K562 (cell line): Measurements from ENCODE around the gene CD9. TPM values are rescaled to one million over a fixed set of nuclear protein-coding genes. Genes with fewer than 3 reads are reported as not detected.

Source experiments
- CTBP1 ChIP-seq: fragments of 450-650 bp; IDR thresholded peaks from 2 replicates; pipeline ENCODE4 v1.6.1; 2016; ENCODE audit warnings: borderline replicate concordance
- ESRRB ChIP-seq: fragments of 250-450 bp; sonication (Bioruptor Pico); IDR thresholded peaks from 2 replicates; pipeline ENCODE4 v1.5.0; 2020; ENCODE audit warnings: mild to moderate bottlenecking, moderate library complexity, borderline replicate concordance
- HDAC3 ChIP-seq: fragments of 450-650 bp; IDR thresholded peaks from 2 replicates; pipeline ENCODE4 v1.6.1; 2018; ENCODE audit warnings: borderline replicate concordance, mild to moderate bottlenecking, moderate library complexity; ENCODE audit not compliant: partially characterized antibody
- HEY1 ChIP-seq: fragments of 250-450 bp; sonication (Bioruptor Pico); IDR thresholded peaks from 2 replicates; pipeline ENCODE4 v1.5.0; 2020; ENCODE audit warnings: mild to moderate bottlenecking, moderate library complexity, borderline replicate concordance
- JUND ChIP-seq, 2 experiments: IDR thresholded peaks; 2 replicates in 1 of 2; 3 replicates in 1 of 2; pipeline ENCODE4 v1.6.1; 2011; ENCODE audit warnings: borderline replicate concordance in 2 of 2, low read depth in 2 of 2, low read length in 2 of 2, improper control_type of control experiment in 1 of 2, missing biosample characterization in 1 of 2, missing genetic modification characterization in 1 of 2, missing genetic modification reagents in 1 of 2
- NCOR1 ChIP-seq: fragments of 450-650 bp; IDR thresholded peaks from 2 replicates; pipeline ENCODE4 v1.6.1; 2016; ENCODE audit warnings: mild to moderate bottlenecking, moderate library complexity
- NFXL1 ChIP-seq: fragments of 450-650 bp; formaldehyde crosslinking; IDR thresholded peaks from 2 replicates; pipeline ENCODE4 v1.4.0; 2021; ENCODE audit warnings: mild to moderate bottlenecking
- PATZ1 ChIP-seq: fragments of 250-450 bp; sonication (Bioruptor Pico); IDR thresholded peaks from 2 replicates; pipeline ENCODE4 v1.5.0; 2020; ENCODE audit warnings: mild to moderate bottlenecking, borderline replicate concordance
- PHF8 ChIP-seq: fragments of 200-600 bp; sonication (generic); IDR thresholded peaks from 2 replicates; pipeline ENCODE4 v1.6.1; 2012; ENCODE audit warnings: mixed run types, mild to moderate bottlenecking, inconsistent platforms, low read length, moderate library complexity, borderline replicate concordance
- RBM25 ChIP-seq: fragments of 200-400 bp; formaldehyde crosslinking; IDR thresholded peaks from 2 replicates; pipeline ENCODE4 v1.6.1; 2018; ENCODE audit warnings: low read length, low read depth, moderate library complexity; ENCODE audit not compliant: severe bottlenecking
- ZNF584 ChIP-seq: fragments of 200-800 bp; sonication (Bioruptor generic); IDR thresholded peaks from 2 replicates; pipeline ENCODE4 v1.6.1; 2016; ENCODE audit warnings: low read depth, mild to moderate bottlenecking, missing genetic modification characterization, missing compliant biosample characterization
- polyA plus RNA-seq, 8 experiments: library from polyadenylated mRNA; depleted of rRNA in 4 of 8; stranded (reverse) in 5 of 8; unstranded in 3 of 8; fragments of >200 nt; fragmentation: Nextera tagmentation in 2 of 8; fragmentation: Illumina TruSeq in 1 of 8; extraction: Ambion mirVana in 2 of 8; extraction: Trizol in 1 of 8; gene quantifications; 2 replicates each; pipeline versions ENCODE4 v1.2.1 to v1.2.3, GENCODE V29; 2011 to 2014; ENCODE audit warnings: inconsistent platforms in 1 of 8, missing spikeins in 1 of 8
- total RNA-seq, 7 experiments: library from RNA; depleted of rRNA in 6 of 7; stranded (reverse); fragments of >200 nt in 6 of 7; fragmentation: Illumina TruSeq in 2 of 7; extraction: Trizol in 2 of 7; gene quantifications; 2 replicates each; pipeline versions ENCODE4 v1.2.1 to v1.2.3, GENCODE V29; 2011 to 2021; ENCODE audit warnings: low replicate concordance in 1 of 7
- TF ChIP-seq, protein P1 (sequence below), 2 experiments: fragments of 200-800 bp in 1 of 2; sonication (Bioruptor generic) in 1 of 2; sonication (generic) in 1 of 2; formaldehyde crosslinking in 1 of 2; IDR thresholded peaks in 1 of 2; conservative IDR thresholded peaks in 1 of 2; 2 replicates each; pipeline versions ENCODE4 v1.5.0 to v1.6.1; 2016 to 2020; ENCODE audit warnings: missing compliant biosample characterization in 1 of 2, missing genetic modification characterization in 1 of 2, missing genetic modification reagents in 1 of 2
- TF ChIP-seq, protein P2 (sequence below), 3 experiments: fragments of 200-800 bp in 1 of 3; sonication (Bioruptor generic) in 1 of 3; sonication (generic) in 1 of 3; formaldehyde crosslinking in 1 of 3; IDR thresholded peaks; 2 replicates each; pipeline versions ENCODE4 v1.6.1 to v1.8.0; 2016 to 2022; ENCODE audit warnings: mild to moderate bottlenecking in 2 of 3, missing compliant biosample characterization in 2 of 3, missing genetic modification characterization in 2 of 3, missing genetic modification reagents in 1 of 3

Gene CD9
- total and polyA plus RNA-seq, 9 of the 15 experiments (the other 6 are each of a cell fraction or from before 2014, with no cell fraction given) = 0.43 to 5.6 (median 0.62) TPM

DNA sequence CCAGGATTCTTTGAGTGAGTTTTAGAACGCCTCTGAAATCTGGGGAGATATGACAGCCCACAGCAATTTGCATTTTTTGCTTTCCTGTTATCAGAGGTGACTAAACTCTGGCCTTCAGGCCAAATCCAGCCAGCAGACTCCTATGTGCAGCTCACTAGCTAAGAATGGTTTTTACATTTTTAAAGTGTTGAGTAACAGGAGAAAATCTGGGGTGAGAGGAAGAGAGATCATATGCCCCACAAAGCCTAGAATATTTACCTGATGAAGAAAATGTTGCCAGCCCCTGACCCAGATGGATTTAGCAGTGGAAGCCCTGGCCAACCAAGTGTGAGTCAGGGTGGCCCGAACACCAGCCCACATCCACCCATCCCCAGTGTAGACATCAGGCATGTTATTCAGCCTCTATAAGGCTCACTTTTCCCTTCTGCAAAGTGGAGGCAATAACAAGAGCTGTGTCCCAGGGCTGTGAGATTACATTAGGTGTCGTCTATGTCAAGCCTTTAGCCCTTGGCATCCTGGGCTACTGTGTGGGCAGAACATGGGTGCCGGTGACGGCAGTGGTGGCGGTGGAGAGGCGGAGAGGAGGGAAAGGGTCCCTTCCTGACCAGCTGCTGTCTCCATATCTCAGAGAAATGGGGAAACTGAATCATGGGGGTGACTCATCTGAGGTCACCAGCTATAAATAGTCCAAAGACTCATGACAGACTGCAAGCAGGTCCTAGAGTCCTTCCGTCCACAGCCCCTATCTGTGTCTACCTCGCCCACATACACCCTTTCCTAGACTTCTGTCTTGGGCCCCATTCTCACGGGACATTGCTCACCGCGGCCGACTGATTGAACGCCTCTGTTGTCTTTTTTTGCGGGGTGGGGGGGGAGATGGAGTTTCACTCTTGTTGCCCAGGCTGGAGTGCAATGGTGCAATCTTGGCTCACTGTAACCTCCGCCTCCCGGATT is 32.6 kb upstream of the CD9 start (continued):
- TF ChIP-seq RBM25 (no peak), ESRRB (CRISPR knock-in tag) (no peak), NFXL1 (CRISPR knock-in tag) (no peak), PATZ1 (CRISPR knock-in tag) (0 out of 2 replicates have a peak, but pooled peaks have one; percentile 22), NCOR1 (peak; percentile 87), CTBP1 (peak; percentile 55; the same call in 1 of the 2 replicates), HEY1 (CRISPR knock-in tag) (no peak), JUND (IDR thresholded peaks at IDR 0.05; ENCODE audit: borderline replicate concordance, low read depth, low read length) (peak; percentile 99), JUND (tag; IDR thresholded peaks at IDR 0.05; ENCODE audit: borderline replicate concordance, low read depth, low read length) (peak; percentile 98), HDAC3 (peak; percentile 80), PHF8 (peak; percentile 28; the same call in 1 of the 2 replicates), ZNF584 (CRISPR knock-in tag) (peak; percentile 83; the same call in 1 of the 2 replicates)
- TF ChIP-seq, protein P1, sequence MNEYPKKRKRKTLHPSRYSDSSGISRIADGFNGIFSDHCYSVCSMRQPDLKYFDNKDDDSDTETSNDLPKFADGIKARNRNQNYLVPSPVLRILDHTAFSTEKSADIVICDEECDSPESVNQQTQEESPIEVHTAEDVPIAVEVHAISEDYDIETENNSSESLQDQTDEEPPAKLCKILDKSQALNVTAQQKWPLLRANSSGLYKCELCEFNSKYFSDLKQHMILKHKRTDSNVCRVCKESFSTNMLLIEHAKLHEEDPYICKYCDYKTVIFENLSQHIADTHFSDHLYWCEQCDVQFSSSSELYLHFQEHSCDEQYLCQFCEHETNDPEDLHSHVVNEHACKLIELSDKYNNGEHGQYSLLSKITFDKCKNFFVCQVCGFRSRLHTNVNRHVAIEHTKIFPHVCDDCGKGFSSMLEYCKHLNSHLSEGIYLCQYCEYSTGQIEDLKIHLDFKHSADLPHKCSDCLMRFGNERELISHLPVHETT (CRISPR knock-in tag; conservative IDR thresholded peaks at IDR 0.05 in 1 of 2, IDR thresholded peaks at IDR 0.05 in 1 of 2) = no peak
- TF ChIP-seq, protein P2, sequence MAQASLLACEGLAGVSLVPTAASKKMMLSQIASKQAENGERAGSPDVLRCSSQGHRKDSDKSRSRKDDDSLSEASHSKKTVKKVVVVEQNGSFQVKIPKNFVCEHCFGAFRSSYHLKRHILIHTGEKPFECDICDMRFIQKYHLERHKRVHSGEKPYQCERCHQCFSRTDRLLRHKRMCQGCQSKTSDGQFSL (CRISPR knock-in tag; IDR thresholded peaks at IDR 0.05) = peak; percentile 88
- TF ChIP-seq, protein P2 (tag; IDR thresholded peaks at IDR 0.05) = peak in 1 of 2 experiments; percentile 55; a peak in 1 of 4 replicates
